ENCODE measurements around the gene SLITRK3. TPM values are rescaled to one million over a fixed set of nuclear protein-coding genes. Genes with fewer than 3 reads are reported as not detected.
"Not testable (repeated sequence)": the region's sequence is repeated elsewhere in the genome, so short reads cannot be mapped to it uniquely, and the experiment has no call there.

Gene SLITRK3
- total RNA-seq, 4 donors from 2014 or later, result 0.08 to 5.1 (median 0.51) TPM

DNA sequence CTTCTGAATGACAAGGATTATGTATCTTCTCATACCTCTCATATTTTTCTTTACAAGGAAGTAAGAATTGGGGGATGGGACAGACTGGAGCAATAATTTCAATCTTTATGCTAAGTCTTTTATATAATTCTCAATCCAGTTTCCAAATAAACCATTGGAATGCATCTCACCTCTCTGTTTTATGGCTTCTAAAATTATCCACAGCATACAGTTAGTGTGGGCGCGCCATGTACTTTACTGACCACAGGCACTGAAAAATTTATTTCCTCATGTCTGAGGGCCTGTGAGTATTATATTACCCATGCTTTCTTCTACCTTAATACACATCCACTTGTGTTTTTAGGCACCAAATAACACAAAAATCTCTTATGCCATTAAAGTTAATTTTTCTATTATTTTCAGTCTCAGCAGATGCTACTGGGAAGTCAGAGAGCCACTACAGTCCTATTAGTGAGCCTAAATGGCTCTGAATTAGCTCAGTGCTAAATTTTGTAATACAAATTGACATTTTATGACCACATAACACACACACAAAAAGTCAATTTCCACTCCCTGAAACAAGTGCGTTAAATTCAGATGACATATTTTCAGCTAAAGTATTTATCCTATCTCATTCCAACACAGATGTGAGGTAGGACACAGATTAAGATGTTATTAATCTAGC is 39.3 kb downstream of the SLITRK3 start:
- H3K4me1 ChIP-seq, result no peaks in the 10 kb centered on the region
- DNase-seq, result no peak
- intact Hi-C loops (cut with DNase I), result no loop called here
- H3K36me3 ChIP-seq, result no peaks in the 10 kb centered on the region
- 95 to 98% methylated on average over 3 of the region's 3 CpGs for WGBS, 2 donors
- no peaks in the 10 kb centered on the region for H3K9me3 ChIP-seq
- no peaks in the 10 kb centered on the region for H3K27me3 ChIP-seq
- TF ChIP-seq POLR2A (IDR thresholded peaks at IDR 0.05), result no peak
- TF ChIP-seq, protein P1, sequence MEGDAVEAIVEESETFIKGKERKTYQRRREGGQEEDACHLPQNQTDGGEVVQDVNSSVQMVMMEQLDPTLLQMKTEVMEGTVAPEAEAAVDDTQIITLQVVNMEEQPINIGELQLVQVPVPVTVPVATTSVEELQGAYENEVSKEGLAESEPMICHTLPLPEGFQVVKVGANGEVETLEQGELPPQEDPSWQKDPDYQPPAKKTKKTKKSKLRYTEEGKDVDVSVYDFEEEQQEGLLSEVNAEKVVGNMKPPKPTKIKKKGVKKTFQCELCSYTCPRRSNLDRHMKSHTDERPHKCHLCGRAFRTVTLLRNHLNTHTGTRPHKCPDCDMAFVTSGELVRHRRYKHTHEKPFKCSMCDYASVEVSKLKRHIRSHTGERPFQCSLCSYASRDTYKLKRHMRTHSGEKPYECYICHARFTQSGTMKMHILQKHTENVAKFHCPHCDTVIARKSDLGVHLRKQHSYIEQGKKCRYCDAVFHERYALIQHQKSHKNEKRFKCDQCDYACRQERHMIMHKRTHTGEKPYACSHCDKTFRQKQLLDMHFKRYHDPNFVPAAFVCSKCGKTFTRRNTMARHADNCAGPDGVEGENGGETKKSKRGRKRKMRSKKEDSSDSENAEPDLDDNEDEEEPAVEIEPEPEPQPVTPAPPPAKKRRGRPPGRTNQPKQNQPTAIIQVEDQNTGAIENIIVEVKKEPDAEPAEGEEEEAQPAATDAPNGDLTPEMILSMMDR (IDR thresholded peaks at IDR 0.05), result no peak
- no peak overlapping the region for H3K4me3 ChIP-seq
- no peak overlapping the region for H3K27ac ChIP-seq

GRCh38 chr3:165148876-165149441 is 47.2 kb downstream of the SLITRK3 start:
- Histone ChIP-seq H3K4me1 (no peaks in the 10 kb centered on the region), H3K4me3 (no peak overlapping the region), H3K27ac (no peak overlapping the region), H3K9me3 (no peaks in the 10 kb centered on the region), H3K27me3 (no peaks in the 10 kb centered on the region), H3K36me3 (no peaks in the 10 kb centered on the region)
- intact Hi-C loops (cut with DNase I), result no loop called here
- WGBS, 2 donors, result 66 to 76% methylated on average over 4 of the region's 4 CpGs
- TF ChIP-seq, protein P1 (IDR thresholded peaks at IDR 0.05), result no peak
- no peak for TF ChIP-seq POLR2A (IDR thresholded peaks at IDR 0.05)
- DNase-seq, result no peak

DNA sequence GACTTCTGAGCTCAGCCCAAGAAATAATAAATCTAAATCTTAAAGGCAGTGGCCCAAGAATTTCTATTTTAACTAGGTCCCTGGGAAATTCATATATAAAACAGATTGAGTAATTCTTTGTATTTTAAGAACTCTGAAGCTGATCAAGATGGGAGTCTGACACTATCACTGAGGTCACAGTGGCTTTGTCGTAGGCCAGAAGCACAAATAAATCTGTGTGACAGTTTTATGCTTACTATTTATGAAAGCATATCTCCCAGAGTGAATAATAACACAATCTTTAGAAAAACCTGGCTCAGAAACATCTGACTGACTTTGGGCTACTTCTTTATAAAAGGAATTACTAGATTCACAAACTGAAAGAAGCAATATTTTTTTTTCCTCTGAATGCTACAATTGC is 51.9 kb downstream of the SLITRK3 start:
- TF ChIP-seq, protein P1 (IDR thresholded peaks at IDR 0.05), result no peak
- TF ChIP-seq POLR2A (IDR thresholded peaks at IDR 0.05), result no peak
- Histone ChIP-seq H3K4me3 (no peak overlapping the region), H3K36me3 (no peaks in the 10 kb centered on the region), H3K9me3 (no peaks in the 10 kb centered on the region), H3K27ac (no peak overlapping the region), H3K27me3 (no peaks in the 10 kb centered on the region), H3K4me1 (no peaks in the 10 kb centered on the region)
- DNase-seq, result no peak
- WGBS, 2 donors, result 20 to 48% methylated on average over 1 of the region's 1 CpG
- intact Hi-C loops (cut with DNase I), result no loop called here

DNA sequence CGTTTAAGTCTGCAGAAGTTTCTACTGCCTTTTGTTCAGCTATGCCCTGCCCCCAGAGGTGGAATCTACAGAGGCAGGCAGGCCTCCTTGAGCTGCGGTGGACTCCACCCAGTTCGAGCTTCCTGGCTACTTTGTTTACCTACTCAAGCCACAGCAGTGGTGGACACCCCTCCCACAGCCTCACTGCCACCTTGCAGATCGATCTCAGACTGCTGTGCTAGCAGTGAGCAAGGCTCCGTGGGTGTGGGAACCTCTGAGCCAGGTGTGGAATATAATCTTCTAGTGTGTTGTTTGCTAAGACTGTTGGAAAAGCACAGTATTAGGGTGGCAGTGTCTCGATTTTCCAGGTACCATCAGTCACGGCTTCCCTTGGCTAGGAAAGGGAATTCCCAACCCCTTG is 56.3 kb downstream of the SLITRK3 start:
- 53% methylated on average over 4 of the region's 7 CpGs; no CpG with 5 or more reads in 1 of the 2 donors for WGBS, 2 donors
- H3K36me3 ChIP-seq, result not testable (repeated sequence)

More for the DNA sequence above, 56.3 kb downstream of the SLITRK3 start:
- H3K27me3 ChIP-seq; DNase-seq; H3K9me3 ChIP-seq; H3K4me1 ChIP-seq; intact Hi-C loops (cut with DNase I); H3K4me3 ChIP-seq; H3K27ac ChIP-seq: not testable (repeated sequence)

Other genes with a start within 250 kb of the SLITRK3 start
- gene SI, start 117.9 kb downstream of the SLITRK3 start, total RNA-seq, result not detected

All from esophagus squamous epithelium (tissue), 5 donors.